HCT116 (cell line): Measurements from ENCODE around the gene ZFP57. TPM values are rescaled to one million over a fixed set of nuclear protein-coding genes. Genes with fewer than 3 reads are reported as not detected.

Experiments used
- ATAC-seq: fragments of 200-7000 bp; cut with Tn5 transposase; 2 replicates; pipeline ENCODE4 v1.9.1; 2020; ENCODE audit warnings: mild to moderate bottlenecking, moderate library complexity
- BruUV-seq: library from RNA; stranded (reverse); fragments of 400-500 nt; replicated peaks from 2 replicates; lab custom pipeline; 2021; lab: Mats Ljungman, UMichigan
- CTCF ChIA-PET: fragments of 300-600 bp; sonication (Branson Sonifier 250); formaldehyde crosslinking; loops from one replicate; lab custom pipeline; 2021; ENCODE audit warnings: antibody characterized with exemption; lab: Charles Lee
- POLR2A ChIA-PET: fragments of 300-600, 350-600 bp; sonication (Branson Sonifier 250); formaldehyde crosslinking; loops from one replicate; lab custom pipeline; 2021; ENCODE audit warnings: antibody characterized with exemption; lab: Charles Lee
- RAD21 ChIA-PET, 2 experiments: fragments of 300-600 bp; sonication (Branson Sonifier 250); formaldehyde crosslinking; loops; one replicate each; lab custom pipeline; 2023; ENCODE audit warnings: low total read pairs in 2 of 2; ENCODE audit not compliant: uncharacterized antibody in 2 of 2, unreplicated experiment in 2 of 2, low non-redundant PET in 1 of 2; lab: Charles Lee
- DNase-seq: peaks from one replicate; pipeline ENCODE4 v3.0.0-alpha.2; 2010; ENCODE audit warnings: low read depth, low spot score
- H2AFZ ChIP-seq: fragments of 200-600 bp; shearing (Covaris generic), sonication (generic); 2 replicates; pipeline ENCODE4 v1.6.1; 2017; ENCODE audit warnings: low read depth, mixed run types, mixed read lengths, antibody characterized with exemption, low read length; ENCODE audit not compliant: poor library complexity, severe bottlenecking
- H3K27ac ChIP-seq: 2 replicates; pipeline ENCODE4 v1.5.1; 2012; ENCODE audit warnings: low read depth, low read length
- H3K27me3 ChIP-seq: fragments of 200-600 bp; sonication (generic); 2 replicates; pipeline ENCODE4 v1.6.1; 2016; ENCODE audit warnings: mixed run types, low read length, mixed read lengths; ENCODE audit not compliant: insufficient read depth
- H3K36me3 ChIP-seq, 2 experiments: fragments of 200-500 bp in 1 of 2; fragments of 200-600 bp in 1 of 2; sonication (Bioruptor generic) in 1 of 2; sonication (generic) in 1 of 2; 2 replicates each; pipeline versions ENCODE4 v1.5.1 to v1.6.1; 2014 to 2016; ENCODE audit warnings: low read length in 2 of 2, inconsistent platforms in 1 of 2, mixed read lengths in 1 of 2, mixed run types in 1 of 2; ENCODE audit not compliant: insufficient read depth in 2 of 2, control insufficient read depth in 1 of 2
- H3K4me1 ChIP-seq, 2 experiments: fragments of 200-600 bp in 1 of 2; sonication (generic) in 1 of 2; 2 replicates each; pipeline versions ENCODE4 v1.5.1 to v1.6.1; 2012 to 2017; ENCODE audit warnings: low read length in 2 of 2, inconsistent platforms in 1 of 2, mild to moderate bottlenecking in 1 of 2, mixed read lengths in 1 of 2, mixed run types in 1 of 2, moderate library complexity in 1 of 2; ENCODE audit not compliant: insufficient read depth in 2 of 2, control insufficient read depth in 1 of 2
- H3K4me2 ChIP-seq: fragments of 200-600 bp; sonication (generic); 2 replicates; pipeline ENCODE4 v1.6.1; 2017; ENCODE audit warnings: mixed run types, low read length, mixed read lengths
- H3K4me3 ChIP-seq, 2 experiments: fragments of 200-600 bp in 1 of 2; sonication (generic) in 1 of 2; replicated peaks in 1 of 2; 2 replicates each; pipeline ENCODE4 v1.5.1; 2011 to 2016; ENCODE audit warnings: low read length in 2 of 2, control low read depth in 1 of 2, low read depth in 1 of 2, mild to moderate bottlenecking in 1 of 2, mixed read lengths in 1 of 2, mixed run types in 1 of 2
- H3K79me2 ChIP-seq: fragments of 200-600 bp; sonication (generic); 2 replicates; pipeline ENCODE4 v1.6.1; 2017; ENCODE audit warnings: mild to moderate bottlenecking, mixed run types, low read length, moderate library complexity, mixed read lengths; ENCODE audit not compliant: insufficient read depth
- H3K9ac ChIP-seq: fragments of 200-600 bp; sonication (generic); 2 replicates; pipeline ENCODE4 v1.6.1; 2016; ENCODE audit warnings: low read length, mixed read lengths
- H3K9me2 ChIP-seq: fragments of 200-600 bp; sonication (generic), shearing (Covaris generic); 2 replicates; pipeline ENCODE4 v1.6.1; 2017; ENCODE audit warnings: mixed run types, mild to moderate bottlenecking, moderate library complexity; ENCODE audit not compliant: insufficient read depth
- H3K9me3 ChIP-seq, 2 experiments: fragments of 200-500 bp in 1 of 2; fragments of 200-600 bp in 1 of 2; sonication (Bioruptor generic) in 1 of 2; sonication (generic) in 1 of 2; 2 replicates each; pipeline ENCODE4 v1.6.1; 2014 to 2017; ENCODE audit warnings: low read length in 2 of 2, mixed read lengths in 2 of 2, inconsistent platforms in 1 of 2, low read depth in 1 of 2, mild to moderate bottlenecking in 1 of 2, mixed run types in 1 of 2, moderate library complexity in 1 of 2; ENCODE audit not compliant: control insufficient read depth in 1 of 2, insufficient read depth in 1 of 2
- H4K20me1 ChIP-seq: fragments of 200-600 bp; sonication (generic), shearing (Covaris generic); 2 replicates; pipeline ENCODE4 v1.6.1; 2017; ENCODE audit warnings: mixed run types, mild to moderate bottlenecking, moderate library complexity; ENCODE audit not compliant: insufficient read depth
- ATF3 ChIP-seq: IDR thresholded peaks from 2 replicates; pipeline ENCODE4 v1.6.1; 2012
- CBX3 ChIP-seq: IDR thresholded peaks from 2 replicates; pipeline ENCODE4 v1.6.1; 2012; ENCODE audit warnings: low read depth
- CEBPB ChIP-seq: IDR thresholded peaks from 2 replicates; pipeline ENCODE4 v1.6.1; 2012; ENCODE audit warnings: low read depth
- CTCF ChIP-seq, 3 experiments: fragments of 200-600 bp in 1 of 3; sonication (generic) in 1 of 3; IDR thresholded peaks in 2 of 3; conservative IDR thresholded peaks in 1 of 3; 2 replicates each; pipeline ENCODE4 v1.5.1; 2012 to 2017; ENCODE audit warnings: low read depth in 2 of 3, low read length in 2 of 3, antibody characterized with exemption in 1 of 3, borderline replicate concordance in 1 of 3, control low read depth in 1 of 3, mild to moderate bottlenecking in 1 of 3, mixed read lengths in 1 of 3, mixed run types in 1 of 3, moderate library complexity in 1 of 3; ENCODE audit not compliant: insufficient read depth in 1 of 3
- EGR1 ChIP-seq: IDR thresholded peaks from 2 replicates; pipeline ENCODE4 v1.6.1; 2012; ENCODE audit warnings: low read depth
- ELF1 ChIP-seq: IDR thresholded peaks from 2 replicates; pipeline ENCODE4 v1.6.1; 2012; ENCODE audit warnings: low read depth, borderline replicate concordance
- EZH2 ChIP-seq: fragments of 200-600 bp; sonication (generic); IDR thresholded peaks from 2 replicates; pipeline ENCODE4 v1.6.1; 2017; ENCODE audit warnings: antibody characterized with exemption, mixed run types
- EZH2phosphoT487 ChIP-seq: fragments of 200-600 bp; IDR thresholded peaks from 2 replicates; pipeline ENCODE4 v1.6.1; 2018; ENCODE audit warnings: antibody characterized with exemption, borderline replicate concordance
- FOSL1 ChIP-seq: IDR thresholded peaks from 2 replicates; pipeline ENCODE4 v1.6.1; 2012; ENCODE audit warnings: low read depth
- JUND ChIP-seq: IDR thresholded peaks from 2 replicates; pipeline ENCODE4 v1.6.1; 2012
- POLR2A ChIP-seq: IDR thresholded peaks from 2 replicates; pipeline ENCODE4 v1.7.0; 2011; ENCODE audit warnings: borderline replicate concordance; ENCODE audit not compliant: insufficient read depth, insufficient read length; ENCODE audit errors: extremely low read depth
- RAD21 ChIP-seq: IDR thresholded peaks from 2 replicates; pipeline ENCODE4 v1.6.1; 2012; ENCODE audit warnings: low read depth, mild to moderate bottlenecking
- REST ChIP-seq: IDR thresholded peaks from 2 replicates; pipeline ENCODE4 v1.6.1; 2012; ENCODE audit warnings: low read depth
- SRF ChIP-seq: IDR thresholded peaks from 2 replicates; pipeline ENCODE4 v1.6.1; 2012; ENCODE audit warnings: low read depth
- TCF7L2 ChIP-seq: IDR thresholded peaks from 2 replicates; pipeline ENCODE4 v1.7.0; 2011; ENCODE audit warnings: borderline replicate concordance, inconsistent platforms; ENCODE audit not compliant: insufficient read depth, insufficient read length; ENCODE audit errors: extremely low read depth
- YY1 ChIP-seq: IDR thresholded peaks from 2 replicates; pipeline ENCODE4 v1.6.1; 2011; ENCODE audit warnings: low read length, low read depth, moderate library complexity, mild to moderate bottlenecking; ENCODE audit not compliant: insufficient replicate concordance; ENCODE audit errors: extremely low read depth
- intact Hi-C: fragments of 100-400 bp; cut with micrococcal nuclease; formaldehyde crosslinking; loops from 2 replicates; pipeline ENCODE4 v1.10.0; 2022
- total RNA-seq: library from RNA; stranded (reverse); gene quantifications from one replicate; pipeline ENCODE4 v1.2.1, GENCODE V29; 2021; ENCODE audit not compliant: unreplicated experiment

The ZFP57 gene
- total RNA-seq, 1 experiment from 2014 or later, result not detected

- ChIA-PET RAD21 (no interaction called here), POLR2A (no interaction called here), CTCF (interaction anchor here (1.2 kb wide), 1 partner anchor 28 kb away, joined by 6 read pairs; no protein-coding TSS in a partner anchor)
- H3K9ac ChIP-seq, result no peak overlapping the region
- no TSS peak for BruUV-seq
- H3K9me2 ChIP-seq, result no peaks in the 10 kb centered on the region
- no peaks in the 10 kb centered on the region for H3K9me3 ChIP-seq
- intact Hi-C loops, result no loop called here
- H3K36me3 ChIP-seq, result peaks cover 10 to 24% of the 10 kb centered on the region in 2 experiments; a peak in 3 of 4 replicates
- DNase-seq (no peak), ATAC-seq (no peak)
- no peaks in the 10 kb centered on the region for H3K27me3 ChIP-seq
- H3K27ac ChIP-seq, result no peak overlapping the region
- no peak for TF ChIP-seq CEBPB
- no peak for TF ChIP-seq POLR2A
- no peak for TF ChIP-seq EGR1
- no peak for TF ChIP-seq EZH2
- no peak for TF ChIP-seq ATF3
- TF ChIP-seq RAD21, result no peak
- TF ChIP-seq EZH2phosphoT487, result no peak
- no peak for TF ChIP-seq SRF
- no peak for TF ChIP-seq YY1
- TF ChIP-seq FOSL1, result no peak
- no peak for TF ChIP-seq REST
- no peak for TF ChIP-seq JUND
- no peak for TF ChIP-seq ELF1
- no peak for TF ChIP-seq CTCF (IDR thresholded peaks at IDR 0.05 in 2 of 3, conservative IDR thresholded peaks at IDR 0.05 in 1 of 3; ENCODE audit: borderline replicate concordance in 1 of 3, insufficient read depth in 1 of 3, low read depth in 2 of 3, low read length in 2 of 3)
- TF ChIP-seq CBX3, result no peak
- TF ChIP-seq TCF7L2, result no peak
- no peak overlapping the region for H3K4me3 ChIP-seq
- H3K4me2 ChIP-seq, result no peak overlapping the region
- H4K20me1 ChIP-seq, result no peaks in the 10 kb centered on the region
- H3K4me1 ChIP-seq, result no peaks in the 10 kb centered on the region
- no peak overlapping the region for H2AFZ ChIP-seq
- no peaks in the 10 kb centered on the region for H3K79me2 ChIP-seq
These were observed 55.5 kb downstream of the ZFP57 start for GRCh38 chr6:29625337-29625930.
